PFSK-1 (cell line): ENCODE measurements around the gene MAGI2.

Source experiments
- FOXP2 ChIP-seq: optimal IDR thresholded peaks from 2 replicates; pipeline ENCODE3; 2011; ENCODE audit warnings: borderline replicate concordance, control low read depth, inconsistent platforms; ENCODE audit not compliant: insufficient read depth; ENCODE audit errors: extremely low read length, extremely low read depth
- POLR2AphosphoS5 ChIP-seq: IDR thresholded peaks from 2 replicates; pipeline ENCODE4 v1.6.1; 2012; ENCODE audit warnings: low read depth, mild to moderate bottlenecking, control low read depth, low read length, moderate library complexity
- REST ChIP-seq, 2 experiments: IDR thresholded peaks; 2 replicates each; pipeline versions ENCODE4 v1.6.1 to v1.8.0; 2011 to 2012; ENCODE audit warnings: low read depth in 2 of 2, low read length in 2 of 2, control low read depth in 1 of 2, inconsistent platforms in 1 of 2, mild to moderate bottlenecking in 1 of 2, moderate library complexity in 1 of 2; ENCODE audit not compliant: insufficient read depth in 1 of 2
- SIN3A ChIP-seq: IDR thresholded peaks from 2 replicates; pipeline ENCODE4 v1.6.1; 2012; ENCODE audit warnings: mild to moderate bottlenecking, low read length, moderate library complexity, borderline replicate concordance; ENCODE audit not compliant: insufficient read depth
- TAF1 ChIP-seq: IDR thresholded peaks from 2 replicates; pipeline ENCODE4 v1.6.1; 2012; ENCODE audit warnings: low read length, control low read depth, borderline replicate concordance; ENCODE audit not compliant: insufficient read depth

- TF ChIP-seq POLR2AphosphoS5 (no peak), SIN3A (no peak), TAF1 (no peak), FOXP2 (no peak), REST (IDR thresholded peaks at IDR 0.05; ENCODE audit: insufficient read depth in 1 of 2, low read depth in 2 of 2, low read length in 2 of 2) (no peak)
Observed at GRCh38 chr7:78435355-78435754, 1018.1 kb downstream of the MAGI2 start.
